Memory B cell (primary cell): ENCODE results near the gene NKAIN2.

Experiments used
- ATAC-seq: fragments of 150-1000 bp; cut with Tn5 transposase; 2 replicates; pipeline ENCODE4 v1.10.0; 2021; ENCODE audit warnings: low read depth, mild to moderate bottlenecking, moderate library complexity
- DNase-seq, 2 donors: peaks; one replicate each; pipeline ENCODE4 v3.0.0; 2022; ENCODE audit warnings: low spot score in 2 of 2
- H3K27ac Mint-ChIP-seq: one replicate; pipeline ENCODE4 v1.8.0; 2022; ENCODE audit warnings: mild to moderate bottlenecking, moderate library complexity, mixed read lengths
- H3K27me3 Mint-ChIP-seq: one replicate; pipeline ENCODE4 v1.8.0; 2022; ENCODE audit warnings: mixed read lengths
- H3K36me3 Mint-ChIP-seq: one replicate; pipeline ENCODE4 v1.8.0; 2022; ENCODE audit warnings: mild to moderate bottlenecking, mixed read lengths
- H3K4me1 Mint-ChIP-seq: one replicate; pipeline ENCODE4 v1.8.0; 2022; ENCODE audit warnings: mixed read lengths
- H3K4me3 Mint-ChIP-seq: one replicate; pipeline ENCODE4 v1.8.0; 2022; ENCODE audit warnings: mild to moderate bottlenecking, moderate library complexity, mixed read lengths
- H3K9me3 Mint-ChIP-seq: one replicate; pipeline ENCODE4 v1.8.0; 2022; ENCODE audit warnings: mixed read lengths

Gene NKAIN2

DNA sequence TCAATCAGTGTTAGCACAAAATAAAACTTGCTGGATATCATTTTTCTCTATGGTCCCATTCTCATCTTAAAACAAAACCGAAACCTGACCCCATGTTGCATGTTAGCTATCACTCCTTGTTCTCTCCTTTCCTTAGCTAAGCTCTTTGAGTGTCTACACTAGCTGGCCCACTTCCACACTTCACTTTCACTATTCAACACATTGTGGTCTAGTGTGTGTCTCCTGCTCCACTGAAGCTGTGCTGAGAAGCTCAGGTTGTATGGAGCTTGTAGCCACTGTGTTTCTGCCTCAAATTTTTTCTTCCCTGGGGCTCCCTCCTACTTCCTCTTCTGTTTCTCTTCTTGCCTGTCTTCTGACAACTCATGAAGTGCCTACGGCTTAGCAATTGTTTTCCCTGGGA is 223.0 kb downstream of the NKAIN2 start:
- DNase-seq = no peak
- H3K27me3 Mint-ChIP-seq = no peaks in the 10 kb centered on the region
- no peak for ATAC-seq
- no peak overlapping the region for H3K4me3 Mint-ChIP-seq
- no peaks in the 10 kb centered on the region for H3K4me1 Mint-ChIP-seq
- H3K27ac Mint-ChIP-seq = no peak overlapping the region
- peaks cover 12% of the 10 kb centered on the region for H3K9me3 Mint-ChIP-seq
- no peaks in the 10 kb centered on the region for H3K36me3 Mint-ChIP-seq

DNA sequence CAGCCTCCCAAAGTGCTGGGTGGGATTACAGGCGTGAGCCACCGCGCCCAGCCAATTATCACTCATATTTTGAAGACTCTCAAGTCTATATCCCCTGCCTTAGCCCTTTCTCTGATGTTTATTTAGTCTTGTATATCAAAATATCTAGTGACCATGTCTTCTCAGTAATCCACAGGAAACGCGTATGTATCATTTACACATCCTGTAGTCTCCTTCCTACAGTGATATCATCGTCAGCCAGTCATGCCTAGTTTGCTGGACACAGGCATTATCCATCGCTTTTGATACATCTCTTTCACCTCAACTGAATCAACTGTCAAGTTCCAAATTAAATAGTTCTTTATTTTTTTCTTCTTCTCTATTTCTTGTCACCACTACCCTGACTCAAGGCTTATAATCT is 223.7 kb downstream of the NKAIN2 start:
- Mint-ChIP-seq H3K27ac (no peak overlapping the region), H3K4me1 (no peaks in the 10 kb centered on the region), H3K36me3 (no peaks in the 10 kb centered on the region), H3K27me3 (no peaks in the 10 kb centered on the region), H3K9me3 (peaks cover 12% of the 10 kb centered on the region), H3K4me3 (no peak overlapping the region)
- DNase-seq (no peak), ATAC-seq (no peak)

DNA sequence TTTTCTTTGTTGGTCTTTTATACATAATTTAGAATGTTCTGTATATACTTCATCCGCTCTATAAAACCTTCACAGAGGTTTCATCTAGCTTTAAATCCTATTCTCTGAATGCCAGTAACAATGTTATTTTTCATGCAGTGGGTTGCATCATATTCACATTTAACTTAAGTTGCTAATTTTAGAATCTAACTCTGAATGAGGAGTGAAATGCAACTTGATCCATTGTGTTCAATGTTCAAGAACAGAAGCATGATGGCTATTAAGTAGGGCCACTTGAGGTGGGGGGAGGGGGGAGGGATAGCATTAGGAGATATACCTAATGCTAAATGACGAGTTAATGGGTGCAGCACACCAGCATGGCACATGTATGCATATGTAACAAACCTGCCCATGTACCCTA is 224.5 kb downstream of the NKAIN2 start:
- Mint-ChIP-seq H3K9me3 (peaks cover 12% of the 10 kb centered on the region), H3K27ac (no peak overlapping the region), H3K27me3 (no peaks in the 10 kb centered on the region), H3K4me3 (no peak overlapping the region), H3K36me3 (no peaks in the 10 kb centered on the region), H3K4me1 (no peaks in the 10 kb centered on the region)
- no peak for DNase-seq
- no peak for ATAC-seq

DNA sequence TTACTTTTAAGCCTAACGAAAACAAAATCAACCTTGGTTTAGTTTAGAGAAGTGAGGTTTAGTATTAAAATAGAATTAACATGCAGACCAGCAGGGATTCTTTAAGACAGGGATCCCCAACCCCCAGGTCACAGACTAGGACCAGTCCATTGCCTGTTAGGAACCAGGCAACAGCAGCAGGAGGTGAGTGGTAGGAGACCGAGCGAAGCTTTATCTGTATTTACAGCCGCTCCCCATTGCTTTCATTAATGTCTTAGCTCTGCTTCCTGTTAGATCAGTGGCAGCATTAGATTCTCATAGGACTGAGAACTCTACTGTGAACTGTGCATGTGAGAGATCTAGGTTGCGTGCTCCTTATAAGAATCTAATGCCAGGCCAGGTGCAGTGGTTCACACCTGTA is 225.9 kb downstream of the NKAIN2 start:
- no peak for ATAC-seq
- Mint-ChIP-seq H3K27me3 (no peaks in the 10 kb centered on the region), H3K9me3 (peaks cover 8% of the 10 kb centered on the region), H3K27ac (no peak overlapping the region), H3K36me3 (no peaks in the 10 kb centered on the region), H3K4me3 (no peak overlapping the region), H3K4me1 (no peaks in the 10 kb centered on the region)
- DNase-seq = no peak

DNA sequence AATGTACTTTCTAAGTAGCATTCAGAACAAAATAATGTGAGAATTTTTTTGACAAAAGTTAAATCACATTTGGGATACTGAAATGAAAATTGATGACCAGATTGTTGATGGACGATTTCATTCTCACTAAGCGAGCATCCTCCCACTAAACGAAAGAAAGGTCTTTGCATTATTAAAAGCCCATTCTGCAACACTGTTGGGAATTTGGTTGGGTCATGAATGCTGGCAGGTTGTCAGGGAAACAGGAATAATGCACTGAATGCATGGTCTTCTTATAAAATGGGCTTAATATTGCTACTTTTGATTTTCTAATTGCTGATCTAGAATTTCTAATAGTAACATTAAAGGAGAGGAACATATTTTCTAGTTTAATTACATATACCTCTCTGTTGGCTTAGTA is 229.8 kb downstream of the NKAIN2 start:
- Mint-ChIP-seq H3K36me3 (no peaks in the 10 kb centered on the region), H3K4me1 (no peaks in the 10 kb centered on the region), H3K9me3 (peaks cover 9% of the 10 kb centered on the region), H3K27me3 (no peaks in the 10 kb centered on the region), H3K4me3 (no peak overlapping the region), H3K27ac (no peak overlapping the region)
- DNase-seq (no peak), ATAC-seq (no peak)

DNA sequence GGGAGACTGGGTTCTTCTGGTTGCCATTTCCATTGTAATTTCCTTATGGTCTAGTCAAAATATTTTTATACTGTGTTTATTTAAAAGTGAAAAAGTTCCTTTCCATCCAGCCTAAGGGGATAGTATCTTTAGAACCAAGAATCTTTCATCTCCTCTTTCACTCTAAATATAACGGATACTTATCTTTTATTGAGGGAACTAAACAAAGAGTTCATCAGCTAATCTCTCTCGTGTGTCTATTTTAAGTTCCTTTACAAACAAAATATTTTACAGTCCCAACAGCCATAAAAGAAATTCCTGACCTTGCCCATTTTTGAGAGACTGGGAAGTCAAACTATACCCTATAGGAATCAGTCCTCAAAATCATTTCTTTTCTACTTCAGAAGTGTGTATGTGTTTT is 232.7 kb downstream of the NKAIN2 start:
- no peak for DNase-seq
- Mint-ChIP-seq H3K27me3 (no peaks in the 10 kb centered on the region), H3K27ac (no peak overlapping the region), H3K9me3 (peaks cover 7% of the 10 kb centered on the region), H3K36me3 (no peaks in the 10 kb centered on the region), H3K4me1 (no peaks in the 10 kb centered on the region), H3K4me3 (no peak overlapping the region)
- ATAC-seq = no peak

DNA sequence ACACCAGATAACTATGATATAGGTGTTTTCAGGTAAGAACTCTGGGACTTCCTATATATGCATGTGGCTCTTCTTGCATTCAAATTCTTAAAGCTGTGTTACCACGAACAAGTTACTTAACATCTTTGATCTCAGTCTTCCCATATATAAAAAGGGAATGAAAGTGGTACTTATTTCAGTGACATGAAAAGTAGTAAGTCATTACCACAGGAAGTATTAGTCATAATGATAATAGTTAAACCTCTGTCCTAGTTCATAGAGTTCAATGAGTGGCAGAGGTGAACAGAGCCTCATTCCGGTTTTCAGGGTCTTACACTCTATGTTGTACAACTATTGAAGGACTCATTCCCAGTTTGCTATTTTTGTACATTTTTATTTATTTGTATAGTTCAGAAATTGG is 237.0 kb downstream of the NKAIN2 start:
- H3K27ac Mint-ChIP-seq = no peak overlapping the region
- H3K4me3 Mint-ChIP-seq = no peak overlapping the region
- H3K4me1 Mint-ChIP-seq = no peaks in the 10 kb centered on the region
- peaks cover 4% of the 10 kb centered on the region for H3K9me3 Mint-ChIP-seq
- DNase-seq = no peak
- no peaks in the 10 kb centered on the region for H3K27me3 Mint-ChIP-seq
- ATAC-seq = no peak
- H3K36me3 Mint-ChIP-seq = no peaks in the 10 kb centered on the region

DNA sequence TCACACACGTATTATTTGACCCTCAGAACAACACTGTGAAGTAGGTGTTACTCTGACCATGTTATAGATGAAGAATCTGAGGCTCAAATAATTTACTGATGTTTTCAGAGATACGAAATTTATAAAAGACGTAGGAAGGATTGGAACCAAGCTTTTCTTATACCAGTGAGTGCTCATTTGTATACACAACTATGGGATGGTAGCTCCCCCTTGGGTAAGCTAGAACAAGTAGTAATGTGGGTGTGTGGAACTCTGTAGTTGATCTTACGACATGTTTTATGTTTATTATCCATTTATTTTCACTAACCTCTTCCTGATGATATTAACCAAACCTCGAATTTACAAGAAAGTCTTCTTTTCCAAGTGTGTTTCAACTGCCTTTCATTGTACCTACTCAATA is 248.5 kb downstream of the NKAIN2 start:
- no peaks in the 10 kb centered on the region for H3K4me1 Mint-ChIP-seq
- ATAC-seq = no peak
- H3K27ac Mint-ChIP-seq = no peak overlapping the region
- peaks cover 6% of the 10 kb centered on the region for H3K9me3 Mint-ChIP-seq
- H3K27me3 Mint-ChIP-seq = no peaks in the 10 kb centered on the region
- no peak overlapping the region for H3K4me3 Mint-ChIP-seq
- H3K36me3 Mint-ChIP-seq = no peaks in the 10 kb centered on the region
- DNase-seq = no peak

DNA sequence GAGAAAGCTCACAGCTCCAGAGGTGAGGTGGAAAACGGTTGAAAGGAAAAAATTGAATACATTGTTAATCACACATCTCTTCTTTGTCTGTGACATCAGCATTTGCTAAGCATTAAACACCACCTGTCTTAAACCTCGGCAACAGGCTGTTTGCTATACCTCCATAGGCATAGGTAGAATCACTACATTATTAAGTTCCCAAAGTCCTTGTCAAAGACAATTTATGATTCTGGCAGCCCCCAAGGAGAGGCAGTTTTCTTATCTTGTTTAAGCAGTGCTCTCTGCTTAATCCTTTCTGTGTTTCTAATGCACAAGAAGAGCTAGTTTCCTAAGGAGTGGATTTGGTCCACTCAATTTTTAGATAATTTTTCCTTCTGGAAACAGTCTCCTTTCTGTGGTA is 249.7 kb downstream of the NKAIN2 start:
- peaks cover 6% of the 10 kb centered on the region for H3K9me3 Mint-ChIP-seq
- H3K36me3 Mint-ChIP-seq = no peaks in the 10 kb centered on the region
- H3K4me1 Mint-ChIP-seq = no peaks in the 10 kb centered on the region
- ATAC-seq = no peak
- H3K27me3 Mint-ChIP-seq = no peaks in the 10 kb centered on the region
- H3K4me3 Mint-ChIP-seq = no peak overlapping the region
- DNase-seq = no peak
- no peak overlapping the region for H3K27ac Mint-ChIP-seq

DNA sequence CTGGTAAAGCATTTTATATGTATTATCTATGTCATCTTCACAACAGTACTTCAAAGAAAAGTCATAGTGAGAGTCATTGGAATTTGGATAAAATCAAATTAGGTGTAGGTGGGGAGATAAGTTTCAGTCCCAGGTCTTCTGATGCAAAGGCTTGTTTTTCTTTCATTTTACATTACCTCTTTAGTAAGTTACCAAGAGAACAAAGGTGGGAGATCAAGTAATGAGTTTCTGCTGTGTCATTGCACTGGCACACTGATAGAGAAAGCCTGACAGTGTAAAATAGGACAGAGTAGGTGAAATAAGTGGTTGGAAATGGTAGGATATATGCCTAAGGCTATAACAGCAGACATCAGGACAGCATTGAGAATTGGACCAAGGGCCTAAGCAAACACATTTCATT is 250.4 kb downstream of the NKAIN2 start:
- no peaks in the 10 kb centered on the region for H3K36me3 Mint-ChIP-seq
- no peak overlapping the region for H3K27ac Mint-ChIP-seq
- no peak overlapping the region for H3K4me3 Mint-ChIP-seq
- no peaks in the 10 kb centered on the region for H3K4me1 Mint-ChIP-seq
- DNase-seq (no peak), ATAC-seq (no peak)
- H3K9me3 Mint-ChIP-seq = peaks cover 6% of the 10 kb centered on the region
- no peaks in the 10 kb centered on the region for H3K27me3 Mint-ChIP-seq

DNA sequence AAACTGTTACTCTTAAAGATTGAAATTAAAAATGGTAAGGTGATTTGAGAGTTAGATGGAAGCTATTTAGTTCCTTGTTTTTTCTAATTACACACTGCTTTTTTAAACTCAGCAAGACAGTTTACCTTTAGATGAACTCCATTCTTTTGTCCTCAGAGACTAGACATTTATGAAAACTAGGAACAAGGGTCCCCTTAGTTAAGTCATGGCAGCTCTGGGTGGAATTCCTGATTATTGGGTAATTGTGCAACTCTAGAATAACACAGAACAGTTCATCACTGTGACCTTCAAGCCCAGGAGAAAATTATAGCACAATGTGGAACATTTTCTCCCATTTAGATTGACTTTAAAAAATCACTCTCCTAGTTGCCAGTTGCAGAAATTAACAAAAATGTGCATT is 251.7 kb downstream of the NKAIN2 start:
- H3K27ac Mint-ChIP-seq = no peak overlapping the region
- no peaks in the 10 kb centered on the region for H3K36me3 Mint-ChIP-seq
- no peak overlapping the region for H3K4me3 Mint-ChIP-seq
- DNase-seq (no peak), ATAC-seq (no peak)
- H3K27me3 Mint-ChIP-seq = no peaks in the 10 kb centered on the region
- peaks cover 6% of the 10 kb centered on the region for H3K9me3 Mint-ChIP-seq
- no peaks in the 10 kb centered on the region for H3K4me1 Mint-ChIP-seq

DNA sequence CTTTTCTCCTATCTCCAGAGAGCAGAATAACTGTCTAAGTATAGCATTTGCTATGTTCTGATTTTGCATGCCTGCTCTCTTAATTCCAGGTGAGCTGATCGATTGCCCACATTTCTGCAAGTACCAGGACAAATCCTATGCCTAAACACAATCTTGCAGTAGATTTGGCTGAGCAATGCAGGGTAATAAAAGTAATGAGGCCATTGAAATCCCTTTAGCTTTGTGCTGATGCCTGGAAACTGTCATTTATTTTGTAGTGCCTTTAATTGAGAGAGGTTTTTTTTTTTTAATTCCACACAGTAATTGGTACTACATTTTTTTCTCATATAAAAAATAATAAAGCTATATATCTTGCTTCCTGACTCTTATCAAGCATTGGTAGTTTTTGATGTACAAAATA is 252.3 kb downstream of the NKAIN2 start:
- Mint-ChIP-seq H3K36me3 (no peaks in the 10 kb centered on the region), H3K27me3 (no peaks in the 10 kb centered on the region), H3K27ac (no peak overlapping the region), H3K4me1 (no peaks in the 10 kb centered on the region), H3K4me3 (no peak overlapping the region), H3K9me3 (peaks cover 6% of the 10 kb centered on the region)
- DNase-seq (no peak), ATAC-seq (no peak)

DNA sequence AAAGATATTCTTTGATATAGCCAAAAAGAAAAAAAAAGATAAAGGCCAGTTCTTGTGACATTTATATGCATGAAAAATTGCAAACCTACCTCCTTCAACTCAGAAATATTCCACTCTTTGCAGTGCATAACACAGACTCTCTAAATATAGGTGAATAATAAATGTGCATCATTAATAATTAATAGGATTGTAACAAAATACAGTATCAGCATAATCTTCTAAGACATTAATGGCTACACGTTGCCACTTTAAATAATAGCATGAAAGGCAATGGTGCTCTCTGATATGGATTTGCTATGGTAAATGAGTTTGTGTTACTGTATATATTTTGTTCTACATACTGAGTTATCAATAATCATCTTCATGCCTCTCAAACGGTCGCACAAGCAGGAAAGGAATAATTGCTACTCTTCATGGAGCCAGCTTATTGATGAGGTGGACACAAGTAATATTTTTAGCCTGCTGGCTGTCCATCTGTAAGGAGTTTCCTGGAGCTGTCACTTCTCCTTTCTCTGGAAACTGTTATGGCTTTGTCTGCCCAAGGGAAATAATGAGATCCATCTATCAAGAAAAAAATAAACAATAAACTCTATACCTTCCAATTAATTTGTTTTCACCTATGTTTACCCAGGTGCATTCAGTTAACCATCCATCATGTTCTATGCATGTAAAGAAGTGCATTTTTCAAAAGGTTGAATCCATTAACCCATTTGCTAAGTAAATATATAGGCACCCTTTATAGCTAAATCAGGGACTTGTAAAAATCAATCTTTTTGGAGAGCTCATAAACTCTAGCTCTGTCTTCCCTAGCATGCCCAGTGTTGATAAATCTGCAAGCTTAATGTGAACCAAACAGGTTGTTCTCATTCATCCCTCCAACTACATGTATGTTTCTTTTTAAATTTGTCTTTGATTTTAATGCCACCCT is 253.0 kb downstream of the NKAIN2 start:
- H3K27me3 Mint-ChIP-seq = no peaks in the 10 kb centered on the region
- peaks cover 6% of the 10 kb centered on the region for H3K9me3 Mint-ChIP-seq
- ATAC-seq (no peak), DNase-seq (no peak)
- H3K4me1 Mint-ChIP-seq = no peaks in the 10 kb centered on the region
- no peak overlapping the region for H3K27ac Mint-ChIP-seq
- no peaks in the 10 kb centered on the region for H3K36me3 Mint-ChIP-seq
- H3K4me3 Mint-ChIP-seq = no peak overlapping the region

DNA sequence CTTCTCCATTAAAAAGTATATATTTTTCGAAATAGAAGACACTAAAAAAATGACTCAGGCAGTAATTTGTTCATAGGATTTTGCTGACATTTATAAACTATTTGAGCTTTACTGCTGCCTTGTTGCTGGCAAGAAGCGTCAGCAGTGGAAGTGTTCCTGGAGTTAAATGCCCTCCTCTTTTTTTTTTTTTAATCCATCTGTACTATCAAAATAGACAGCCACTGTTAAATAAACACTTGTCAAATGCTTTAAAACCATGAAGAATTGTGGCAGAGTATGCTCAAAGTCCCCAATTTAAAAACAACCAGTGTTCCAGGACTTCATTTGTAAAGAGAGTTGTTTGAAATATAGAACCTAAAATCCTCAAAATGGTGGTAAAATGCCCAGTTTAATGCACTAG is 253.8 kb downstream of the NKAIN2 start:
- no peaks in the 10 kb centered on the region for H3K36me3 Mint-ChIP-seq
- H3K4me3 Mint-ChIP-seq = no peak overlapping the region
- ATAC-seq = no peak
- DNase-seq = no peak
- H3K27me3 Mint-ChIP-seq = no peaks in the 10 kb centered on the region
- peaks cover 6% of the 10 kb centered on the region for H3K9me3 Mint-ChIP-seq
- H3K27ac Mint-ChIP-seq = no peak overlapping the region
- H3K4me1 Mint-ChIP-seq = no peaks in the 10 kb centered on the region
